ENCODE results near the gene HOXA4. TPM values are rescaled to one million over a fixed set of nuclear protein-coding genes. Genes with fewer than 3 reads are reported as not detected.

Gene HOXA4
- total RNA-seq, 1 donor from 2014 or later: 14.6 TPM

DNA sequence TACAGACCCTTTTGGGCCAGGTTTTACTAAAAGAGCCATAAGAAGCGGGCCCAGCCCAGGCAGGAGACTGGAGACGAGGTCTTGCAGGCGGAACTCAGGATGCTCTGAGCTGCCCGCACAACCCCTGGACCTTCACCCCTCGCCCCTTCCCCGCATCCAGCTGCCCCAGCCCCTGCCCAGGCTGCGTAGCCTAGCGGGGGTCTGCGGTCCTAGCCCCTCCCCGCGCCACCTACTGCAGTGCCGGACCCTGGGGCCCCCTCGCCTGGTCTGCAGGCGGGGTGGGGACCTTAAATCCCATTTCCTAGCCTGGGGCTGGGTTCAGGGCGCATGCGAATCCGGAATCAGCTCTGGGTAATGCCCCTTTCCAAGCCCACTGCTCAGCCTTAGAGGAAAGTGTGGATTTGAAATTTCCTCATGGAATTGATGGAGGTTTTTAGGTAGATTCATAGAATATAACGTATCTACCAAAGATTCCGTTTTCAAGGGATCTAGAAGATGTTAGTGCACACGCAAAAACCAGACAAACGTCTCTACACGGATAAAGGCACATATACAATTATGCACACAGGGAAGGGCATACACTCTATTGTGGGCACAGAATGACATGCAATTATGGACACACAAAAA lies 22.4 kb upstream of the HOXA4 start:
- TF ChIP-seq, protein P1, sequence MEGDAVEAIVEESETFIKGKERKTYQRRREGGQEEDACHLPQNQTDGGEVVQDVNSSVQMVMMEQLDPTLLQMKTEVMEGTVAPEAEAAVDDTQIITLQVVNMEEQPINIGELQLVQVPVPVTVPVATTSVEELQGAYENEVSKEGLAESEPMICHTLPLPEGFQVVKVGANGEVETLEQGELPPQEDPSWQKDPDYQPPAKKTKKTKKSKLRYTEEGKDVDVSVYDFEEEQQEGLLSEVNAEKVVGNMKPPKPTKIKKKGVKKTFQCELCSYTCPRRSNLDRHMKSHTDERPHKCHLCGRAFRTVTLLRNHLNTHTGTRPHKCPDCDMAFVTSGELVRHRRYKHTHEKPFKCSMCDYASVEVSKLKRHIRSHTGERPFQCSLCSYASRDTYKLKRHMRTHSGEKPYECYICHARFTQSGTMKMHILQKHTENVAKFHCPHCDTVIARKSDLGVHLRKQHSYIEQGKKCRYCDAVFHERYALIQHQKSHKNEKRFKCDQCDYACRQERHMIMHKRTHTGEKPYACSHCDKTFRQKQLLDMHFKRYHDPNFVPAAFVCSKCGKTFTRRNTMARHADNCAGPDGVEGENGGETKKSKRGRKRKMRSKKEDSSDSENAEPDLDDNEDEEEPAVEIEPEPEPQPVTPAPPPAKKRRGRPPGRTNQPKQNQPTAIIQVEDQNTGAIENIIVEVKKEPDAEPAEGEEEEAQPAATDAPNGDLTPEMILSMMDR (conservative IDR thresholded peaks at IDR 0.05; ENCODE audit: low read depth, low read length): no peak
- no peak for DNase-seq (ENCODE audit: low read depth)
- H3K4me3 ChIP-seq (ENCODE audit: low read depth, low read length): peak overlapping the region; percentile 75

DNA sequence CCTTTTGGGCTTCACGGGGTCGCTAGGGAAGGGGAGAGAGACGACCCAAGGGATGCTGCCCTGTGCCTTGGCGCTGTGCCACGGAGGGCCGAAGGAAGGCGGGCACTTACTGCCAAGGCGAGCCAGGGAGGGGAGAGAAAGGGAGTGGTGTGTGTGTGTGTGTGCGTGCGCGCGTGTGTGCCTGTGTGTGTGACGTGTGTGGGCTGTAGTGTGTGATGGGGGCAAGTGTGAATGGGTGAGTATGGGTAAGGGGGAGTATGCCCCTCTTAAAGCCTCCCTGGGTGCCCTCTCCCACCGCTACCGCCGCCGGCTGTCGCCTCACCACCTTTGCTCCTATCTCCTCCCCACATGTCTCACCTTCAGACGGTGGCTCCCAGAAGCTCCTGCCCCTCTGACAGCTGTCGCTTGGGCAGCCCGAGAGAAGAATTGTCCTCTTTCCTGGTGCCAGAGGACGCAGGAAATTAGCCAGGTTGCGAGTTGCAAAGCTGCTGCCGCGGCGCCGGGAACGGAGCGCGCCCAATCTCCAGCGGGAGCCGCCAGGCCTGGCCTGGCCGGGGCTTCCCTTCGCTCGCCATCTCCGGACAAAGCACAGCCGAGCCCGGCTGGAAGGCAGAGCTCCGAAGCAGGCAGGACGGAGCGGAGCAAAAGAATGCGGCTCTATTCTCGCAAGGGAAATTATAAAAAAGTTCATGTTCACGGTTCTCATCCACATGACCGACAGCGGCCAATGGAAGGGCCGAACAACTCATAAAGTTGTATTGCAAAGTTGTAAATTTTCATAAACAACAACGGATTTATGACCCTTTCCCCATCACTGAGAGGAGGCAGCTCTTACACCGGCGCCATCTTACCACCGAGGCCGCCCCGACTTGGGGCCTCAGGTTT lies 21.6 kb upstream of the HOXA4 start, which contains the start of gene HOXA3:
TSS of gene HOXA3 (minus strand) at position 653 of the 885 bp plus-strand sequence. CDS start 41,943 bp downstream, outside the sequence.
- DNase-seq (ENCODE audit: low read depth): no peak
- H3K4me3 ChIP-seq (ENCODE audit: low read depth, low read length): peak within 1 kb of the TSS; percentile 75
- TF ChIP-seq, protein P1 (conservative IDR thresholded peaks at IDR 0.05; ENCODE audit: low read depth, low read length): no peak

DNA sequence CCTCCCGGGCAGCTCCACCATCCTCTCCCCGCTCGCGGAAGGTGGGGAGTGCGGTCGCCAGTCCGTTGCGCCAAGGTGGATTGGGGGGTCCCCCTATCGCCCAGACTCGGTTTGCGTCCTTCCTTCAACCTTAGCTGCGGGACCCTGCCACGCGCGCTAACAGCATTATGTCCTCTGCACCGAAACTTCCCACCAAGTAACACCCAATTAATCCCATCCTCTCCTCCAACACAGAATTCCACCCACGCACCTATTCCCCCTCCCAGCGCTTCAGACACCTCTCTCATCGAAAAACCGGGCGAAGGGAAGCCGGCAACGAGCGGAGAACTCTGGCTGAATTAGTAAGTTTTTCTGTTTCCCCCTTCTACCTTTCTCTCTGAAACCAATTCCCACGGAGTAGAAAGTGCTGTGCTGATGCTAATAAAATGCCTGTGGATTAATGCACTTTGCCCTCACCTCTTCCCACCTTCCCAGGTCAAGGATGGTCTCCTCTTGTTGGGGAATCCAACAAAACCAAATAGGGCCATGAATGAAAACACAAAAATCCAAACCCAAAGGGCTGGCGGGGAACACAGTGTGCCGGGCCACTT lies 20.9 kb upstream of the HOXA4 start:
- TF ChIP-seq, protein P1 (conservative IDR thresholded peaks at IDR 0.05; ENCODE audit: low read depth, low read length): no peak
- DNase-seq (ENCODE audit: low read depth): no peak
- peak overlapping the region; percentile 75 for H3K4me3 ChIP-seq (ENCODE audit: low read depth, low read length)

DNA sequence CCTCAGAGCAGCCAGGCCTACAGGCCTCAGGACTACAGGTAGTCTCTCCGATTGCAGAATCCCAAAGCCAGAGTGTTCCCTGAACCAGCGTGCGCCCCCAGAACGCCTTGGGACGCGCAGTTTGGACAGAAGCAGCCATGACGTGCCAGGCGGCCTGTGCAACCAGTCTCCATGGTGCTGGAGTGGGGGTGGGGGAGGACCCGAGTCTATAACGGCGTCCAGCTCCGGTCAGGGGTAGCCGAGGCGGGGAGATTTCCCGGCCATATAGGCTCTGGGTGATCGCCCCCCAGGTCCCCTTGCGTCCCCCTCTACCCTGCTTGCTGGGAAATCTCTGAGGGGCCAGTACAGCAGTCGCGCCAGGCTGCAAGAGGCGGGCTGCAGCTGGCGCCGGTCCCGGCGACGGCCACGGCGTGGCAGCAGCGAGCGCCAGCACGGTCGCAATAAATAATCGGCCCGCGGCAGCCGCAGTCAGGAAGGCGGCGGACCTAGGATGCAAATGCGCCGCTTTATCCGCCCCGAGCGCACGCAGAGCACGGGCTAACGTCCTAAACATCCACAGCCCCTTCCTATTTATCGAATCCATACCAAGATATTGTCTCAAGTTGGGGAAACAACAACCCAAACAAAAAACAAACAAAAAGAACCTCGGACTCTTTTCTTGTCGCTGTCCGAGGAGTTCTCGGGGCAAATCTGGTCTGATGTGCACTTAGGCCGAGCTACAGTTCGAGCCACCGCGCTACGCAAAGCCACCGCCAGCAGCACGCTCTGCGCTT lies 20.2 kb upstream of the HOXA4 start:
- TF ChIP-seq, protein P1 (conservative IDR thresholded peaks at IDR 0.05; ENCODE audit: low read depth, low read length): peak; percentile 73
- DNase-seq (ENCODE audit: low read depth): no peak
- peak overlapping the region; percentile 75 for H3K4me3 ChIP-seq (ENCODE audit: low read depth, low read length)

DNA sequence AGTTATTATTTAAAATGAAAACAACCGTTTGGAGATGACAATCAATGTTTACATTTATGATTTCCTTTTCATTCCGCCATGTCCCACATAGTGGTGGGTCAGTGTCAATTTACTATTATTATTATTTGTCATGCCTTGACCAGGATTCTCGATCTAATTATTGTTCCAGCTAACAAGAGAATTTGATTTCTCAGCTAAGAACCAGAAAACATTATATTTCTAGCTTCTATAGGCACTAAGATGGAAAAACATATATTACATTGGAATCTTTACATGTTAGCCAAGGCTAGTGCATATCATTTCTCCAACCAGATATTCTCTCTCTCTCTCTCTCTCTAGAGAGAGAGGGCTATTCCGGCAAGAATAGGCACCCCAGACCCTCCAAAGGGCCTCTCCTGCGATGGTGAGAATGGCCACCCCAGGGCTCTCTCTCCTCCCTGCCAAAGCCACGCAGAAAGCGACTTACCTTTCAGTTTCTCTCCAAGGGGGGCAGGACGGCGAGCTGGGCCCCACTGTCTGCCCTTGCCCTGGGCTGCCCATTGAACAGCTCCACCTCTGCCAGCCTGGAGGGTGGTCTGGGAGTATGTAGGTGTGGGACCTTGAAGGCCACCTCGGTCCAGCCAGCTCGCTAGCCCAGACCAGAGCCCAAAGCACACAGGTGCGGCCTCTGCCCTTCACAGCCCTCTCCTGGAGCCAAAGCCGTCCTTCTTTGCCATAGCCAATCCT lies 19.4 kb upstream of the HOXA4 start:
- peak overlapping the region; percentile 75 for H3K4me3 ChIP-seq (ENCODE audit: low read depth, low read length)
- no peak for DNase-seq (ENCODE audit: low read depth)
- TF ChIP-seq, protein P1 (conservative IDR thresholded peaks at IDR 0.05; ENCODE audit: low read depth, low read length): no peak

All from epithelial cell of proximal tubule (primary cell).